Psoas muscle (tissue), 8 donors: ENCODE measurements around the gene HMX1. TPM values are rescaled to one million over a fixed set of nuclear protein-coding genes. Genes with fewer than 3 reads are reported as not detected.

Source experiments
- ATAC-seq, 4 donors: fragments of 200-7000 bp; cut with Tn5 transposase; one replicate each; pipeline ENCODE4 v1.9.1; 2020; ENCODE audit warnings: moderate library complexity in 3 of 4, mild to moderate bottlenecking in 2 of 4
- DNase-seq, 2 donors: peaks; one replicate each; pipeline ENCODE4 v3.0.0-alpha.2; 2020
- H3K27ac ChIP-seq: fragments of 200-600 bp; one replicate; pipeline ENCODE4 v1.8.0; 2022
- H3K27me3 ChIP-seq, 3 donors: fragments of 200-600 bp in 1 of 3; one replicate each; pipeline versions ENCODE4 v1.6.1 to v1.8.0; 2013 to 2022; ENCODE audit warnings: low read length in 2 of 3, mild to moderate bottlenecking in 2 of 3, moderate library complexity in 1 of 3; ENCODE audit not compliant: insufficient read depth in 3 of 3
- H3K36me3 ChIP-seq, 2 donors: fragments of 200-600 bp in 1 of 2; one replicate each; pipeline versions ENCODE4 v1.6.1 to v1.8.0; 2013 to 2022; ENCODE audit warnings: low read depth in 1 of 2, mild to moderate bottlenecking in 1 of 2, moderate library complexity in 1 of 2; ENCODE audit not compliant: insufficient read depth in 1 of 2
- H3K4me1 ChIP-seq: fragments of 200-600 bp; one replicate; pipeline ENCODE4 v1.8.0; 2022
- H3K4me3 ChIP-seq: fragments of 200-600 bp; one replicate; pipeline ENCODE4 v1.8.0; 2022; ENCODE audit warnings: mild to moderate bottlenecking
- H3K9me3 ChIP-seq: fragments of 200-600 bp; one replicate; pipeline ENCODE4 v1.8.0; 2022
- CTCF ChIP-seq: fragments of 200-600 bp; IDR thresholded peaks from one replicate; pipeline ENCODE4 v1.8.0; 2022; ENCODE audit warnings: antibody characterized with exemption
- whole genome bisulfite sequencing, 3 donors: extraction: QIAGEN DNeasy Blood & Tissue Kit; methylation state at CpG; one replicate each; pipeline versions ENCODE4 v1.1.6 to v1.1.7; 2013; 5-methylcytosine and 5-hydroxymethylcytosine counted together
- intact Hi-C, 2 donors: fragments of 100-400 bp; cut with DNase I; formaldehyde crosslinking; loops; one replicate each; pipeline versions ENCODE4 v1.11.0 to v1.14.2; 2022
- polyA plus RNA-seq, 3 donors: library from polyadenylated mRNA; stranded (reverse); fragments of 200-250 nt; gene quantifications; one replicate each; pipeline ENCODE4 v1.2.3, GENCODE V29; 2013
- total RNA-seq, 4 donors: library from RNA; stranded (reverse); fragmentation: NEBNext Ultra II Directional in 2 of 4; extraction: Animal tissue kit (Norgen Biotek cat#: 25700) in 2 of 4; gene quantifications; one replicate each; pipeline versions ENCODE4 v1.2.1 to v1.2.4, GENCODE V29; 2021 to 2023
- donor health status: healthy with polysubstance abuse.
- donor health status: DM: no; HTN: no; CAD: no; lungs with moderate emphysema.
- donor health status: Bipolar disorder and iron deficiency.
- donor health status: healthy.
- donor health status: DM: yes; HTN: yes; CAD: no.
- donor health status: DM: no; HTN: no; CAD: no.
- donor health status: DM: no; HTN: no; CAD: no.
- donor health status: DM: yes; HTN: yes; CAD: no.

The HMX1 gene
- total and polyA plus RNA-seq, 7 donors, result not detected

DNA sequence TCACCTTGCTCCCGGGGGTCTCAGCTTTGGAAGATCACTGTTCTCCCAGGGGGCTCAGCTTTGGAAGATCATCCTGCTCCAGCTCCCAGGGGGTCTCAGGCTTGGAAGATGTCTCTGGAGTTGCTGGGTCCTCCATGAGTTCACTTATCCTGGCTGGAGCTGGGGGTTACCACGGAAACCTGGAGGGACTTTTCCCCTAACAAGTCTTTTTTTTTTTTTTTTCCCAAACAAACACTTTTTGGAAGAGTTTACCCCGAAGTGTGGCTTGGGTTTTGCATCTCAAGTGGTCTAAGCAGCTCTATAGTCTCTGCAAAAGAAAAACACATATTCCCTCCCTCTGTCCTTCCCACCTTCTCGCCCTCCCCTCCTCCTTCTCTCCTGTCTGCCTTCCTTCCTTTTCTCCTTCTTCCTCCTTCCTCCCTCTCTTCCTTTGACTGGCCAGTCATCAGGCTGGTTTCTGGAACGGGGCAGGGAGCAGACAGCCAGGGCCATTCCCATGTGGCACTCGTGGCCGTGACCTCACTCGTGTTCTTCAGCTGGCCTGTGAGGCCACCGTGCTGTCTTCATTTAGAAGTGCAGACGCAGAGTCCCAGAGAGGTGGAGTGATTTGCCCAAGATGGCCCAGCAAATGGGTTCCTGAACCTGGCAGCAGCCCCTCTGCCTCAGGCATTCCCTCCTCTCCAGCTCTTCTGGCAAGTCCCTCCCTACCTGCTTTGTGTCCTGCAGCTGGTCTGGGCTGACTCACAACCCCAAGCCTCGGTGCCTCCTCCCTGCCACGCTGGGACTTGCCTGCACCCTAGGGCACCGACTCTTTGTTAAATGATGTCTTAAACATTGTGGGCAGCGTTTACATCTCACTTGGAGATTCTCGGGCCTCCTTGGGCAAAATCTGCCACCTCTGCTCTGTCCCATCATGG is 25.9 kb upstream of the HMX1 start:
- ATAC-seq (no peak), DNase-seq (peak in 1 of 2 donors; percentile 29)
- H3K36me3 ChIP-seq, result no peaks in the 10 kb centered on the region
- WGBS, 3 donors, result 18 to 26% (median 22%) methylated on average over 15 of the region's 15 CpGs
- no peak overlapping the region for H3K27ac ChIP-seq
- peaks cover 3 to 54% (median 18%) of the 10 kb centered on the region in 3 donors for H3K27me3 ChIP-seq
- TF ChIP-seq CTCF, result no peak
- H3K4me3 ChIP-seq, result no peak overlapping the region
- peaks cover 18% of the 10 kb centered on the region for H3K9me3 ChIP-seq
- no peaks in the 10 kb centered on the region for H3K4me1 ChIP-seq
- intact Hi-C loops, result no loop called here

GRCh38 chr4:8896506-8896905 is 24.9 kb upstream of the HMX1 start:
- H3K4me1 ChIP-seq, result no peaks in the 10 kb centered on the region
- H3K4me3 ChIP-seq, result no peak overlapping the region
- intact Hi-C loops, result no loop called here
- peaks cover 11% of the 10 kb centered on the region for H3K9me3 ChIP-seq
- no peaks in the 10 kb centered on the region for H3K36me3 ChIP-seq
- no peak for TF ChIP-seq CTCF
- WGBS, 3 donors, result 54 to 57% (median 55%) methylated on average over 5 of the region's 5 CpGs
- no peak for DNase-seq
- peaks cover 7 to 64% (median 18%) of the 10 kb centered on the region in 3 donors for H3K27me3 ChIP-seq
- no peak for ATAC-seq
- H3K27ac ChIP-seq, result no peak overlapping the region

- 79 to 89% (median 81%) methylated on average over 9 to 10 of the region's 10 CpGs for WGBS, 3 donors
- no peak overlapping the region for H3K27ac ChIP-seq
- DNase-seq (no peak), ATAC-seq (no peak)
- no peaks in the 10 kb centered on the region for H3K36me3 ChIP-seq
- H3K4me3 ChIP-seq, result no peak overlapping the region
- TF ChIP-seq CTCF, result no peak
- peaks cover 7 to 68% (median 18%) of the 10 kb centered on the region in 3 donors for H3K27me3 ChIP-seq
- intact Hi-C loops, result no loop called here
- H3K9me3 ChIP-seq, result peaks cover 11% of the 10 kb centered on the region
- no peaks in the 10 kb centered on the region for H3K4me1 ChIP-seq
These were observed 24.4 kb upstream of the HMX1 start for GRCh38 chr4:8896071-8896470.

DNA sequence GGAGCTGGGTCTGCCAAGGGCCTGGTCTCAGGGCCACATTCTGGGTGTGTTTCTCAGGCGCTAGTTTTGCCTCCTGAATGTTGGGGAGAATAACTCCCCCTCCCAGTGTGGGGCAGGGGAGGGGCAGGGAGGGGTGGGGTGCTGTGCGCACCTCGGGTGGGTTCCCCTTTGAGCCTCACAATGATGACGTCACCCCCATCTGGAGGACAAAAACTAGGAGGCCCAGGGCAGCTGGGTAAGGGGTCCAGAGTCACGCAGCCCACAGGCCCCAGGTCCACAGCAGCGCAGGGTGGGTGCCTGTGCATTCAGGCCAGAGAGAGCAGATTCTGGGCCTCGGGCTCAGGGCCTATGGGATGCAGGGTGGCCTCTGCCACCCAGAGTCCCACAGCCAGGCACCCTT is 23.7 kb upstream of the HMX1 start:
- 75 to 78% (median 76%) methylated on average over 6 to 7 of the region's 7 CpGs for WGBS, 3 donors
- Histone ChIP-seq H3K4me1 (no peaks in the 10 kb centered on the region), H3K9me3 (peaks cover 3% of the 10 kb centered on the region), H3K27ac (no peak overlapping the region), H3K36me3 (no peaks in the 10 kb centered on the region), H3K4me3 (no peak overlapping the region), H3K27me3 (peaks cover 7 to 76% (median 16%) of the 10 kb centered on the region in 3 donors)
- ATAC-seq (no peak), DNase-seq (no peak)
- intact Hi-C loops, result no loop called here
- no peak for TF ChIP-seq CTCF
